AG20443 (cell line): Measurements from ENCODE around the gene MYD88.
A peak's percentile ranks its signal among the peaks of the same experiment; 100 is the strongest.
"Not testable (repeated sequence)": the region's sequence is repeated elsewhere in the genome, so short reads cannot be mapped to it uniquely, and the experiment has no call there.

ENCODE experiments used
- DNase-seq: peaks from one replicate; pipeline ENCODE4 v3.0.0; 2012; ENCODE audit warnings: low spot score, mixed read lengths

Gene MYD88

GRCh38 chr3:38142959-38143358 lies 4.5 kb downstream of the MYD88 start:
- no peak for DNase-seq

GRCh38 chr3:38143511-38143910 lies 5.0 kb downstream of the MYD88 start:
- no peak for DNase-seq

- DNase-seq, result no peak
Measured at GRCh38 chr3:38146504-38146903, 8.0 kb downstream of the MYD88 start.

- no peak for DNase-seq
Measured at GRCh38 chr3:38147421-38147820, 9.0 kb downstream of the MYD88 start.

GRCh38 chr3:38148311-38148882 lies 9.9 kb downstream of the MYD88 start:
- DNase-seq, result no peak

GRCh38 chr3:38149708-38150107 lies 11.2 kb downstream of the MYD88 start:
- DNase-seq, result no peak

- no peak for DNase-seq
Measured at GRCh38 chr3:38150780-38151528, 12.5 kb downstream of the MYD88 start.

GRCh38 chr3:38151667-38152265 lies 13.3 kb downstream of the MYD88 start:
- DNase-seq, result no peak

- DNase-seq, result no peak
Measured at GRCh38 chr3:38152609-38153008, 14.1 kb downstream of the MYD88 start.

GRCh38 chr3:38153221-38153620 lies 14.8 kb downstream of the MYD88 start:
- DNase-seq, result no peak

- peak; percentile 81 for DNase-seq
Measured at GRCh38 chr3:38154033-38154494, 15.6 kb downstream of the MYD88 start.

GRCh38 chr3:38154625-38155255 lies 16.3 kb downstream of the MYD88 start:
- DNase-seq, result no peak

- DNase-seq, result no peak
Measured at GRCh38 chr3:38155825-38156224, 17.4 kb downstream of the MYD88 start.

GRCh38 chr3:38157117-38157516 lies 18.7 kb downstream of the MYD88 start:
- no peak for DNase-seq

GRCh38 chr3:38157595-38157994 lies 19.1 kb downstream of the MYD88 start:
- DNase-seq, result no peak

- DNase-seq, result no peak
Measured at GRCh38 chr3:38158472-38158871, 20.0 kb downstream of the MYD88 start.

GRCh38 chr3:38160704-38161103 lies 22.2 kb downstream of the MYD88 start:
- DNase-seq, result not testable (repeated sequence)

- DNase-seq, result no peak
Measured at GRCh38 chr3:38163117-38163840, 24.8 kb downstream of the MYD88 start.

- DNase-seq, result no peak
Measured at GRCh38 chr3:38163841-38164642, 25.6 kb downstream of the MYD88 start.

- DNase-seq, result no peak
Measured at GRCh38 chr3:38164643-38164951, 26.1 kb downstream of the MYD88 start.

GRCh38 chr3:38164952-38165721 lies 26.7 kb downstream of the MYD88 start, which contains the start of gene OXSR1:
Gene OXSR1 (plus strand): TSS chr3:38165537. CDS start chr3:38165877, 340 bp downstream.
- DNase-seq, result peak; percentile 96
